K562 (cell line): Measurements from ENCODE around the gene ASF1B. TPM values are rescaled to one million over a fixed set of nuclear protein-coding genes. Genes with fewer than 3 reads are reported as not detected.
A peak's percentile ranks its signal among the peaks of the same experiment; 100 is the strongest.

Source experiments
- ATF2 ChIP-seq: sonication (generic); formaldehyde crosslinking; IDR thresholded peaks from 2 replicates; pipeline ENCODE4 v1.8.1; 2022; ENCODE audit warnings: missing genetic modification reagents
- BCL6 ChIP-seq: fragments of 250-450 bp; sonication (Bioruptor Pico); IDR thresholded peaks from 2 replicates; pipeline ENCODE4 v1.4.0; 2020
- BDP1 ChIP-seq: IDR thresholded peaks from 3 replicates; pipeline ENCODE4 v1.6.1; 2011; ENCODE audit not compliant: insufficient read length, insufficient read depth
- CGGBP1 ChIP-seq: fragments of 250-450 bp; sonication (Bioruptor Pico); IDR thresholded peaks from 2 replicates; pipeline ENCODE4 v1.9.0; 2021; ENCODE audit warnings: mild to moderate bottlenecking
- DEAF1 ChIP-seq: fragments of 450-650 bp; formaldehyde crosslinking; IDR thresholded peaks from 2 replicates; pipeline ENCODE4 v1.4.0; 2020; ENCODE audit warnings: mild to moderate bottlenecking, moderate library complexity
- E2F4 ChIP-seq: sonication (generic); formaldehyde crosslinking; IDR thresholded peaks from 2 replicates; pipeline ENCODE4 v1.8.0; 2022; ENCODE audit warnings: mild to moderate bottlenecking, low read depth, missing genetic modification reagents
- FOSL1 ChIP-seq: fragments of 200-800 bp; sonication (Bioruptor generic); conservative IDR thresholded peaks from 2 replicates; pipeline ENCODE4 v1.6.1; 2016; ENCODE audit warnings: missing genetic modification characterization, missing compliant biosample characterization
- GABPB1 ChIP-seq: sonication (generic); formaldehyde crosslinking; IDR thresholded peaks from 2 replicates; pipeline ENCODE4 v1.8.0; 2022; ENCODE audit warnings: mild to moderate bottlenecking, missing genetic modification reagents
- NCOR1 ChIP-seq: fragments of 450-650 bp; IDR thresholded peaks from 2 replicates; pipeline ENCODE4 v1.6.1; 2016; ENCODE audit warnings: mild to moderate bottlenecking, moderate library complexity
- NFIC ChIP-seq: fragments of 450-650 bp; IDR thresholded peaks from 2 replicates; pipeline ENCODE4 v1.6.1; 2017; ENCODE audit warnings: mild to moderate bottlenecking, inconsistent platforms
- PHB ChIP-seq: fragments of 250-450 bp; sonication (Bioruptor Pico); IDR thresholded peaks from 2 replicates; pipeline ENCODE4 v1.5.0; 2021
- POU5F1 ChIP-seq: fragments of 150-350 bp; IDR thresholded peaks from 2 replicates; pipeline ENCODE4 v1.6.1; 2014; ENCODE audit warnings: borderline replicate concordance, low read length, low read depth, mild to moderate bottlenecking; ENCODE audit not compliant: partially characterized antibody
- TAL1 ChIP-seq: fragments of 450-650 bp; IDR thresholded peaks from 2 replicates; pipeline ENCODE4 v1.6.1; 2016; ENCODE audit warnings: mild to moderate bottlenecking
- ZBTB7A ChIP-seq: IDR thresholded peaks from 2 replicates; pipeline ENCODE4 v1.6.1; 2011; ENCODE audit warnings: low read depth, mild to moderate bottlenecking, low read length, moderate library complexity, borderline replicate concordance; ENCODE audit not compliant: control insufficient read depth
- ZFP36 ChIP-seq: fragments of 150-350 bp; IDR thresholded peaks from 2 replicates; pipeline ENCODE4 v1.6.1; 2018; ENCODE audit warnings: low read length, low read depth; ENCODE audit not compliant: partially characterized antibody
- ZNF24 ChIP-seq: fragments of 450-650 bp; IDR thresholded peaks from 2 replicates; pipeline ENCODE4 v1.6.1; 2016
- ZNF253 ChIP-seq: fragments of 250-450 bp; sonication (Bioruptor Pico); conservative IDR thresholded peaks from 2 replicates; pipeline ENCODE4 v1.6.1; 2021; ENCODE audit warnings: mild to moderate bottlenecking
- ZNF316 ChIP-seq: fragments of 450-650 bp; IDR thresholded peaks from 2 replicates; pipeline ENCODE4 v1.6.1; 2016
- ZNF395 ChIP-seq: fragments of 200-800 bp; sonication (Bioruptor generic); IDR thresholded peaks from 2 replicates; pipeline ENCODE4 v1.6.1; 2017; ENCODE audit warnings: missing genetic modification characterization, missing compliant biosample characterization
- polyA plus RNA-seq, 8 experiments: library from polyadenylated mRNA; depleted of rRNA in 4 of 8; stranded (reverse) in 5 of 8; unstranded in 3 of 8; fragments of >200 nt; fragmentation: Nextera tagmentation in 2 of 8; fragmentation: Illumina TruSeq in 1 of 8; extraction: Ambion mirVana in 2 of 8; extraction: Trizol in 1 of 8; gene quantifications; 2 replicates each; pipeline versions ENCODE4 v1.2.1 to v1.2.3, GENCODE V29; 2011 to 2014; ENCODE audit warnings: inconsistent platforms in 1 of 8, missing spikeins in 1 of 8
- total RNA-seq, 7 experiments: library from RNA; depleted of rRNA in 6 of 7; stranded (reverse); fragments of >200 nt in 6 of 7; fragmentation: Illumina TruSeq in 2 of 7; extraction: Trizol in 2 of 7; gene quantifications; 2 replicates each; pipeline versions ENCODE4 v1.2.1 to v1.2.3, GENCODE V29; 2011 to 2021; ENCODE audit warnings: low replicate concordance in 1 of 7
- TF ChIP-seq, protein P1 (sequence below): IDR thresholded peaks from 3 replicates; pipeline ENCODE4 v1.6.1; 2011; ENCODE audit warnings: borderline replicate concordance, mild to moderate bottlenecking, moderate library complexity; ENCODE audit not compliant: insufficient read length; ENCODE audit errors: extremely low read depth

ASF1B gene
- total and polyA plus RNA-seq, 9 of the 15 experiments (the other 6 are each of a cell fraction or from before 2014, with no cell fraction given), result 6.0 to 69.4 (median 53.3) TPM

- TF ChIP-seq POU5F1 (peak; percentile 87), ZBTB7A (peak; percentile 44; the same call in 1 of the 2 replicates), PHB (CRISPR knock-in tag) (no peak), ATF2 (CRISPR knock-in tag) (no peak), CGGBP1 (no peak), DEAF1 (CRISPR knock-in tag) (no peak), ZFP36 (no peak), NCOR1 (peak; percentile 49; the same call in 1 of the 2 replicates), ZNF253 (no peak), BCL6 (CRISPR knock-in tag) (0 out of 2 replicates have a peak, but pooled peaks have one; percentile 8), ZNF395 (CRISPR knock-in tag) (peak; percentile 68; the same call in 1 of the 2 replicates), NFIC (peak; percentile 28; the same call in 1 of the 2 replicates), BDP1 (no peak), ZNF24 (no peak), FOSL1 (tag) (no peak), ZNF316 (no peak), GABPB1 (CRISPR knock-in tag) (peak; percentile 27; the same call in 1 of the 2 replicates), TAL1 (no peak; the same call in 1 of the 2 replicates), E2F4 (no peak)
- TF ChIP-seq, protein P1, sequence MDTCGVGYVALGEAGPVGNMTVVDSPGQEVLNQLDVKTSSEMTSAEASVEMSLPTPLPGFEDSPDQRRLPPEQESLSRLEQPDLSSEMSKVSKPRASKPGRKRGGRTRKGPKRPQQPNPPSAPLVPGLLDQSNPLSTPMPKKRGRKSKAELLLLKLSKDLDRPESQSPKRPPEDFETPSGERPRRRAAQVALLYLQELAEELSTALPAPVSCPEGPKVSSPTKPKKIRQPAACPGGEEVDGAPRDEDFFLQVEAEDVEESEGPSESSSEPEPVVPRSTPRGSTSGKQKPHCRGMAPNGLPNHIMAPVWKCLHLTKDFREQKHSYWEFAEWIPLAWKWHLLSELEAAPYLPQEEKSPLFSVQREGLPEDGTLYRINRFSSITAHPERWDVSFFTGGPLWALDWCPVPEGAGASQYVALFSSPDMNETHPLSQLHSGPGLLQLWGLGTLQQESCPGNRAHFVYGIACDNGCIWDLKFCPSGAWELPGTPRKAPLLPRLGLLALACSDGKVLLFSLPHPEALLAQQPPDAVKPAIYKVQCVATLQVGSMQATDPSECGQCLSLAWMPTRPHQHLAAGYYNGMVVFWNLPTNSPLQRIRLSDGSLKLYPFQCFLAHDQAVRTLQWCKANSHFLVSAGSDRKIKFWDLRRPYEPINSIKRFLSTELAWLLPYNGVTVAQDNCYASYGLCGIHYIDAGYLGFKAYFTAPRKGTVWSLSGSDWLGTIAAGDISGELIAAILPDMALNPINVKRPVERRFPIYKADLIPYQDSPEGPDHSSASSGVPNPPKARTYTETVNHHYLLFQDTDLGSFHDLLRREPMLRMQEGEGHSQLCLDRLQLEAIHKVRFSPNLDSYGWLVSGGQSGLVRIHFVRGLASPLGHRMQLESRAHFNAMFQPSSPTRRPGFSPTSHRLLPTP, result no peak
Observed at GRCh38 chr19:14113762-14114414, 22.5 kb downstream of the ASF1B start (continued).
